IMR-90 (cell line): ENCODE measurements around the gene TCERG1.
A peak's percentile ranks its signal among the peaks of the same experiment; 100 is the strongest.

Experiments used
- CEBPB ChIP-seq: IDR thresholded peaks from 2 replicates; pipeline ENCODE4 v1.6.1; 2012; ENCODE audit warnings: low read depth, low read length, improper control_type of control experiment
- POLR2A ChIP-seq: IDR thresholded peaks from 2 replicates; pipeline ENCODE4 v1.6.1; 2012; ENCODE audit warnings: mild to moderate bottlenecking, low read depth, low read length
- SMC3 ChIP-seq: fragments of 150-350 bp; IDR thresholded peaks from 2 replicates; pipeline ENCODE4 v1.6.1; 2016; ENCODE audit warnings: low read depth, mild to moderate bottlenecking, antibody characterized with exemption, low read length, moderate library complexity
- TF ChIP-seq, protein P1 (sequence below): conservative IDR thresholded peaks from 2 replicates; pipeline ENCODE4 v1.5.1; 2012; ENCODE audit warnings: mild to moderate bottlenecking, low read depth, low read length, improper control_type of control experiment
- TF ChIP-seq, protein P2 (sequence below): fragments of 150-350 bp; IDR thresholded peaks from 2 replicates; pipeline ENCODE4 v1.6.1; 2017; ENCODE audit warnings: mild to moderate bottlenecking, antibody characterized with exemption, low read length, low read depth

DNA sequence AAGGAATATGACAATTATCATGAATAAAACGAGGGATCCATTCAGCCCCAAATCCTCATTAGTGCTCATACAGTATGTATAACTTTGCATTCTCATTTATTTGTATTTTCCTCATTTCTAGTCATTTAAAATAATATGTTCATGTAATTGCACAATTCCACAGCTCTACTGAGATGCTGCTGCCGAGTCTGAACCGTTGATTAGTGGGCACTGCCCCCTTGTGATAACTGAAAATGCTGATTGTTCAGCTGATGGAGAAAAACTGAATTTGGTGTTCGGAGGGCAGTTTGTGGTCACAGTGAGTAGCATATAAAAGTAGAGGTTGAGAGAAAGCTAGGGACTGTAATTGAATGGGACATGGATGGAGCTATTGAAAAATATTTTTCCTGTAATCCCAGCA, 81.1 kb downstream of the TCERG1 start:
- TF ChIP-seq, protein P1, sequence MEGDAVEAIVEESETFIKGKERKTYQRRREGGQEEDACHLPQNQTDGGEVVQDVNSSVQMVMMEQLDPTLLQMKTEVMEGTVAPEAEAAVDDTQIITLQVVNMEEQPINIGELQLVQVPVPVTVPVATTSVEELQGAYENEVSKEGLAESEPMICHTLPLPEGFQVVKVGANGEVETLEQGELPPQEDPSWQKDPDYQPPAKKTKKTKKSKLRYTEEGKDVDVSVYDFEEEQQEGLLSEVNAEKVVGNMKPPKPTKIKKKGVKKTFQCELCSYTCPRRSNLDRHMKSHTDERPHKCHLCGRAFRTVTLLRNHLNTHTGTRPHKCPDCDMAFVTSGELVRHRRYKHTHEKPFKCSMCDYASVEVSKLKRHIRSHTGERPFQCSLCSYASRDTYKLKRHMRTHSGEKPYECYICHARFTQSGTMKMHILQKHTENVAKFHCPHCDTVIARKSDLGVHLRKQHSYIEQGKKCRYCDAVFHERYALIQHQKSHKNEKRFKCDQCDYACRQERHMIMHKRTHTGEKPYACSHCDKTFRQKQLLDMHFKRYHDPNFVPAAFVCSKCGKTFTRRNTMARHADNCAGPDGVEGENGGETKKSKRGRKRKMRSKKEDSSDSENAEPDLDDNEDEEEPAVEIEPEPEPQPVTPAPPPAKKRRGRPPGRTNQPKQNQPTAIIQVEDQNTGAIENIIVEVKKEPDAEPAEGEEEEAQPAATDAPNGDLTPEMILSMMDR: no peak
- TF ChIP-seq CEBPB (0 out of 2 replicates have a peak, but pooled peaks have one; percentile 26), SMC3 (no peak), POLR2A (no peak)
- TF ChIP-seq, protein P2, sequence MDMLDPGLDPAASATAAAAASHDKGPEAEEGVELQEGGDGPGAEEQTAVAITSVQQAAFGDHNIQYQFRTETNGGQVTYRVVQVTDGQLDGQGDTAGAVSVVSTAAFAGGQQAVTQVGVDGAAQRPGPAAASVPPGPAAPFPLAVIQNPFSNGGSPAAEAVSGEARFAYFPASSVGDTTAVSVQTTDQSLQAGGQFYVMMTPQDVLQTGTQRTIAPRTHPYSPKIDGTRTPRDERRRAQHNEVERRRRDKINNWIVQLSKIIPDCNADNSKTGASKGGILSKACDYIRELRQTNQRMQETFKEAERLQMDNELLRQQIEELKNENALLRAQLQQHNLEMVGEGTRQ: no peak
